Panc1 (cell line): Measurements from ENCODE around the gene CDY2A. TPM values are rescaled to one million over a fixed set of nuclear protein-coding genes. Genes with fewer than 3 reads are reported as not detected.

Experiments used
- total RNA-seq: library from RNA; stranded (reverse); gene quantifications from one replicate; pipeline ENCODE4 v1.2.1, GENCODE V29; 2021; ENCODE audit not compliant: unreplicated experiment

The CDY2A gene
- total RNA-seq, 1 experiment from 2014 or later: not detected

Other genes with a start within 250 kb of the CDY2A start
- gene CDY2B, start 145.6 kb upstream of the CDY2A start, total RNA-seq: not detected